ENCODE measurements around the gene TRERF1. TPM values are rescaled to one million over a fixed set of nuclear protein-coding genes. Genes with fewer than 3 reads are reported as not detected.

The TRERF1 gene
- total RNA-seq, 1 donor from 2014 or later: 3.8 TPM

GRCh38 chr6:42259286-42259685 lies 192.4 kb downstream of the TRERF1 start:
- ATAC-seq (no peak), DNase-seq (no peak)
- H3K27ac ChIP-seq: no peak overlapping the region
- H3K27me3 ChIP-seq: no peaks in the 10 kb centered on the region
- H3K4me3 ChIP-seq: no peak overlapping the region
- TF ChIP-seq, protein P1, sequence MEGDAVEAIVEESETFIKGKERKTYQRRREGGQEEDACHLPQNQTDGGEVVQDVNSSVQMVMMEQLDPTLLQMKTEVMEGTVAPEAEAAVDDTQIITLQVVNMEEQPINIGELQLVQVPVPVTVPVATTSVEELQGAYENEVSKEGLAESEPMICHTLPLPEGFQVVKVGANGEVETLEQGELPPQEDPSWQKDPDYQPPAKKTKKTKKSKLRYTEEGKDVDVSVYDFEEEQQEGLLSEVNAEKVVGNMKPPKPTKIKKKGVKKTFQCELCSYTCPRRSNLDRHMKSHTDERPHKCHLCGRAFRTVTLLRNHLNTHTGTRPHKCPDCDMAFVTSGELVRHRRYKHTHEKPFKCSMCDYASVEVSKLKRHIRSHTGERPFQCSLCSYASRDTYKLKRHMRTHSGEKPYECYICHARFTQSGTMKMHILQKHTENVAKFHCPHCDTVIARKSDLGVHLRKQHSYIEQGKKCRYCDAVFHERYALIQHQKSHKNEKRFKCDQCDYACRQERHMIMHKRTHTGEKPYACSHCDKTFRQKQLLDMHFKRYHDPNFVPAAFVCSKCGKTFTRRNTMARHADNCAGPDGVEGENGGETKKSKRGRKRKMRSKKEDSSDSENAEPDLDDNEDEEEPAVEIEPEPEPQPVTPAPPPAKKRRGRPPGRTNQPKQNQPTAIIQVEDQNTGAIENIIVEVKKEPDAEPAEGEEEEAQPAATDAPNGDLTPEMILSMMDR (IDR thresholded peaks at IDR 0.05): no peak
- H3K9me3 ChIP-seq: no peaks in the 10 kb centered on the region
- intact Hi-C loops (cut with DNase I): no loop called here
- H3K4me1 ChIP-seq: no peaks in the 10 kb centered on the region
- H3K36me3 ChIP-seq: peaks cover 9% of the 10 kb centered on the region

DNA sequence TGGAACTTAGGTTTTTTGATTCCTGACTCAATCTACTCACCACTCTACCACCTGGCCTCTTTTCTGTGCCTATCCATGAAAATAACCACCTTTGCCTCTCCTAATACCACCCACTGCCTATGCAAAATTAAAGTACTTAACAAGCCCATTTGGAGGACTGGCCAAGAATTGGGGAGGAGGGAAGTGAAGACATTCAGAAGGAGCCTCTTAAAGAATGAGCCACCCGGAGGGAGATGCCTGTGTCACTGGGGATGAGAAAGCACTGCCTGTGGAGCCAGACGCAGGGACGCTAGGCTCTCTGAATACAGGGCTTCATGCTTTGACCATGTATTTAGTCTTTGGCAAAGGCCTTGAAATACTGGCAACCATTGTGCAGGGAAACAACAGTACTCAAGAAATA lies 194.1 kb downstream of the TRERF1 start:
- Histone ChIP-seq H3K36me3 (peaks cover 12% of the 10 kb centered on the region), H3K4me3 (no peak overlapping the region), H3K9me3 (no peaks in the 10 kb centered on the region), H3K27ac (no peak overlapping the region), H3K27me3 (no peaks in the 10 kb centered on the region), H3K4me1 (peaks cover 1% of the 10 kb centered on the region)
- ATAC-seq (no peak), DNase-seq (no peak)
- TF ChIP-seq, protein P1 (IDR thresholded peaks at IDR 0.05): no peak
- intact Hi-C loops (cut with DNase I): no loop called here

GRCh38 chr6:42257063-42257462 lies 194.7 kb downstream of the TRERF1 start:
- Histone ChIP-seq H3K27ac (no peak overlapping the region), H3K9me3 (no peaks in the 10 kb centered on the region), H3K4me1 (peaks cover 5% of the 10 kb centered on the region), H3K4me3 (no peak overlapping the region), H3K36me3 (peaks cover 12% of the 10 kb centered on the region), H3K27me3 (no peaks in the 10 kb centered on the region)
- TF ChIP-seq, protein P1 (IDR thresholded peaks at IDR 0.05): no peak
- ATAC-seq (no peak), DNase-seq (no peak)
- intact Hi-C loops (cut with DNase I): no loop called here

- ATAC-seq (no peak), DNase-seq (no peak)
- no peaks in the 10 kb centered on the region for H3K9me3 ChIP-seq
- intact Hi-C loops (cut with DNase I): no loop called here
- peaks cover 12% of the 10 kb centered on the region for H3K36me3 ChIP-seq
- H3K27ac ChIP-seq: no peak overlapping the region
- H3K4me1 ChIP-seq: peaks cover 5% of the 10 kb centered on the region
- no peak overlapping the region for H3K4me3 ChIP-seq
- no peaks in the 10 kb centered on the region for H3K27me3 ChIP-seq
- TF ChIP-seq, protein P1 (IDR thresholded peaks at IDR 0.05): no peak
Measured at GRCh38 chr6:42255050-42255449, 196.7 kb downstream of the TRERF1 start.

DNA sequence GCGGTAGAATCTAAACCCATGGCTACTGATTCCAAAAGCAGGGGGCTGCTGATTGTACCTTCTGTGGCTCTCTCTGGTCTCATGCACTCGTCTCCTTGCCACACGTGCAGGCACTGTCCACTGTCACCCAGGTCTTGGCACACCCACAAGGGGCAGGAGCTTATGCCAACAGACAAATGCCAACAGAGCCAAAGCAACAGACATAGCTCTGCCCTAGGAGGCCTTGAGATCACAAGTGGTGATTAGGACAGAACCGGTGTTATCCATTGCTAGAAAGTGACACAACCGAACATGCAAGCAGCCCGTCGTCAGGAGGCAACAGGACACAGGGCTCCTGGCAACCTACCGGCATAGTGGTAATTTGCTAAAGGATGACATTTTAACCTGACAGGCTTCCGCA lies 197.2 kb downstream of the TRERF1 start:
- no peaks in the 10 kb centered on the region for H3K9me3 ChIP-seq
- no peaks in the 10 kb centered on the region for H3K27me3 ChIP-seq
- TF ChIP-seq, protein P1 (IDR thresholded peaks at IDR 0.05): no peak
- DNase-seq: no peak
- no peak overlapping the region for H3K4me3 ChIP-seq
- no peak for ATAC-seq
- intact Hi-C loops (cut with DNase I): no loop called here
- H3K4me1 ChIP-seq: peaks cover 5% of the 10 kb centered on the region
- H3K27ac ChIP-seq: no peak overlapping the region
- H3K36me3 ChIP-seq: peaks cover 12% of the 10 kb centered on the region

Measured in upper lobe of right lung (tissue), 1 donor.